CD4-positive, alpha-beta memory T cell (primary cell): ENCODE data around the gene SLC25A45. TPM values are rescaled to one million over a fixed set of nuclear protein-coding genes. Genes with fewer than 3 reads are reported as not detected.
A peak's percentile ranks its signal among the peaks of the same experiment; 100 is the strongest.

ENCODE experiments used
- CTCF ChIA-PET: fragments of 350-600 bp; sonication (Branson Sonifier 250); formaldehyde crosslinking; loops from one replicate; lab custom pipeline; 2021; ENCODE audit warnings: inconsistent platforms; ENCODE audit not compliant: partially characterized antibody; lab: Charles Lee
- POLR2A ChIA-PET: fragments of 350-600 bp; sonication (Branson Sonifier 250); formaldehyde crosslinking; loops from one replicate; lab custom pipeline; 2021; ENCODE audit not compliant: partially characterized antibody; lab: Charles Lee
- DNase-seq, 5 donors: peaks; one replicate each; pipeline versions ENCODE4 v3.0.0 to v3.0.0-alpha.2; 2020 to 2022; ENCODE audit warnings: mixed read lengths in 1 of 5
- H3K27ac ChIP-seq: one replicate; pipeline ENCODE4 v1.7.0; 2013; ENCODE audit warnings: low read depth, low read length
- H3K27me3 ChIP-seq: 2 replicates; pipeline ENCODE4 v1.7.0; 2013; ENCODE audit warnings: mild to moderate bottlenecking, low read length, moderate library complexity; ENCODE audit not compliant: insufficient read depth
- H3K36me3 ChIP-seq: 2 replicates; pipeline ENCODE4 v1.7.0; 2013; ENCODE audit warnings: mild to moderate bottlenecking, low read length, moderate library complexity; ENCODE audit not compliant: insufficient read depth
- H3K4me1 ChIP-seq: 2 replicates; pipeline ENCODE4 v1.7.0; 2013; ENCODE audit warnings: mild to moderate bottlenecking, low read length, moderate library complexity; ENCODE audit not compliant: insufficient read depth
- H3K4me3 ChIP-seq, 2 donors: one replicate each; pipeline ENCODE4 v1.7.0; 2013; ENCODE audit warnings: low read length in 2 of 2, mild to moderate bottlenecking in 1 of 2
- H3K9me3 ChIP-seq, 2 donors: one replicate each; pipeline ENCODE4 v1.7.0; 2013; ENCODE audit warnings: low read length in 2 of 2, control low read depth in 1 of 2; ENCODE audit not compliant: control insufficient read depth in 1 of 2
- H3K27ac Mint-ChIP-seq, 7 donors: one replicate each; pipeline ENCODE4 v1.8.0; 2020 to 2021; ENCODE audit warnings: mixed read lengths in 7 of 7, mild to moderate bottlenecking in 6 of 7, inconsistent platforms in 3 of 7, moderate library complexity in 3 of 7
- H3K27me3 Mint-ChIP-seq, 2 donors: one replicate each; pipeline ENCODE4 v1.8.0; 2020 to 2021; ENCODE audit warnings: mixed read lengths in 2 of 2
- H3K36me3 Mint-ChIP-seq, 2 donors: one replicate each; pipeline ENCODE4 v1.8.0; 2020 to 2021; ENCODE audit warnings: mixed read lengths in 2 of 2, inconsistent platforms in 1 of 2, mild to moderate bottlenecking in 1 of 2
- H3K4me1 Mint-ChIP-seq, 4 donors: one replicate each; pipeline ENCODE4 v1.8.0; 2020 to 2021; ENCODE audit warnings: mixed read lengths in 4 of 4, mild to moderate bottlenecking in 1 of 4
- H3K4me3 Mint-ChIP-seq, 8 donors: one replicate each; pipeline ENCODE4 v1.8.0; 2020 to 2021; ENCODE audit warnings: mixed read lengths in 8 of 8, mild to moderate bottlenecking in 7 of 8, moderate library complexity in 6 of 8, inconsistent platforms in 3 of 8
- H3K9me3 Mint-ChIP-seq, 8 donors: one replicate each; pipeline ENCODE4 v1.8.0; 2020 to 2021; ENCODE audit warnings: mixed read lengths in 8 of 8, mild to moderate bottlenecking in 5 of 8, inconsistent platforms in 3 of 8, moderate library complexity in 1 of 8
- intact Hi-C: fragments of 100-400 bp; cut with micrococcal nuclease; formaldehyde crosslinking; loops from one replicate; pipeline ENCODE4 v1.15.1; 2023
- polyA plus RNA-seq, 2 donors: library from polyadenylated mRNA; unstranded; fragments of 300-500 nt; fragmentation: Illumina TruSeq; gene quantifications; one replicate each; pipeline ENCODE4 v1.2.3, GENCODE V29; 2021
- total RNA-seq, 2 experiments: library from RNA; stranded (reverse); gene quantifications; one replicate each; pipeline ENCODE4 v1.2.3, GENCODE V29; 2021

The SLC25A45 gene
- total and polyA plus RNA-seq, 4 experiments from 2014 or later: 7.2 to 24.2 (median 16.0) TPM

GRCh38 chr11:65386307-65387140, 4.1 kb upstream of the SLC25A45 start, which contains the start of gene FRMD8:
TSS of gene FRMD8 (plus strand) at chr11:65386637. CDS start at chr11:65387037, 400 bp downstream.
- intact Hi-C loops: no loop called here

GRCh38 chr11:65384301-65384889, 1.9 kb upstream of the SLC25A45 start:
- H3K27me3 ChIP-seq: no peaks in the 10 kb centered on the region
- CTCF ChIA-PET: interaction anchor here (1.4 to 6.3 kb wide), 2 partner anchors 31 to 124 kb away, joined by 3 to 75 read pairs; no protein-coding TSS in a partner anchor
- intact Hi-C loops: no loop called here
- POLR2A ChIA-PET: interaction anchor here (0.6 to 25.9 kb wide), 5 partner anchors 9 to 120 kb away, joined by 3 to 654 read pairs (median 4); partner anchors contain the start of genes MALAT1 and NEAT1
- H3K9me3 Mint-ChIP-seq: peaks cover 0 to 1% (median 0%) of the 10 kb centered on the region in 8 donors
- H3K27me3 Mint-ChIP-seq: no peaks in the 10 kb centered on the region
- H3K9me3 ChIP-seq: no peaks in the 10 kb centered on the region
- H3K4me3 ChIP-seq: no peak overlapping the region
- H3K36me3 Mint-ChIP-seq: peaks cover 5 to 18% of the 10 kb centered on the region in 2 donors
- peaks cover 31 to 85% (median 59%) of the 10 kb centered on the region in 4 donors for H3K4me1 Mint-ChIP-seq
- H3K4me1 ChIP-seq: peaks cover 80% of the 10 kb centered on the region
- peak overlapping the region; percentile 94 to 99 (median 98) for H3K27ac Mint-ChIP-seq
- peak overlapping the region in 7 of 8 donors; percentile 61 to 90 (median 73) for H3K4me3 Mint-ChIP-seq
- H3K36me3 ChIP-seq: peaks cover 12% of the 10 kb centered on the region
- DNase-seq: peak in 3 of 5 donors; percentile 22 to 66 (median 32)
- H3K27ac ChIP-seq: peak overlapping the region; percentile 94

More at GRCh38 chr11:65386307-65387140, 4.1 kb upstream of the SLC25A45 start, which contains the start of gene FRMD8:
- peak within 1 kb of the TSS; percentile 94 to 99 (median 98) for H3K27ac Mint-ChIP-seq
- peak within 1 kb of the TSS; percentile 77 to 94 (median 90) for H3K4me3 Mint-ChIP-seq
- CTCF ChIA-PET: interaction anchor here (0.6 to 4.1 kb wide), 10 partner anchors 30 to 124 kb away, joined by 3 to 29 read pairs (median 4); no protein-coding TSS in a partner anchor
- H3K36me3 Mint-ChIP-seq: peaks cover 5 to 31% of the 10 kb centered on the region in 2 donors
- POLR2A ChIA-PET: interaction anchor here (0.6 to 25.9 kb wide), 18 partner anchors 7 to 206 kb away, joined by 3 to 654 read pairs (median 4); partner anchors contain the start of genes DPF2, MALAT1, NEAT1 and TIGD3
- H3K36me3 ChIP-seq: peaks cover 6% of the 10 kb centered on the region
- no peaks in the 10 kb centered on the region for H3K27me3 ChIP-seq
- H3K4me1 ChIP-seq: peaks cover 88% of the 10 kb centered on the region
- peak within 1 kb of the TSS; percentile 98 for H3K27ac ChIP-seq
- peaks cover 37 to 88% (median 65%) of the 10 kb centered on the region in 4 donors for H3K4me1 Mint-ChIP-seq
- DNase-seq: peak; percentile 89 to 90 (median 89)
- H3K9me3 Mint-ChIP-seq: peaks cover 0 to 1% (median 0%) of the 10 kb centered on the region in 8 donors
- H3K27me3 Mint-ChIP-seq: no peaks in the 10 kb centered on the region
- peak within 1 kb of the TSS; percentile 76 to 78 for H3K4me3 ChIP-seq
- no peaks in the 10 kb centered on the region for H3K9me3 ChIP-seq

GRCh38 chr11:65383778-65384177, 1.3 kb upstream of the SLC25A45 start:
- Histone ChIP-seq H3K9me3 (no peaks in the 10 kb centered on the region), H3K27ac (peak overlapping the region; percentile 94), H3K36me3 (peaks cover 12% of the 10 kb centered on the region), H3K27me3 (no peaks in the 10 kb centered on the region), H3K4me3 (no peak overlapping the region), H3K4me1 (peaks cover 74% of the 10 kb centered on the region)
- Mint-ChIP-seq H3K36me3 (peaks cover 2 to 14% of the 10 kb centered on the region in 2 donors), H3K27ac (peak overlapping the region; percentile 94 to 99 (median 98)), H3K9me3 (peaks cover 0 to 1% (median 0%) of the 10 kb centered on the region in 8 donors), H3K4me3 (peak overlapping the region in 7 of 8 donors; percentile 61 to 90 (median 77)), H3K27me3 (no peaks in the 10 kb centered on the region), H3K4me1 (peaks cover 29 to 79% (median 54%) of the 10 kb centered on the region in 4 donors)
- intact Hi-C loops: loop anchor here (2.0 kb wide), 1 partner anchor 17 kb away; no protein-coding TSS in a partner anchor
- POLR2A ChIA-PET: interaction anchor here (0.6 to 25.9 kb wide), 7 partner anchors 28 to 141 kb away, joined by 3 to 654 read pairs (median 10); partner anchors contain the start of genes MALAT1, NEAT1 and SCYL1
- no peak for DNase-seq
- CTCF ChIA-PET: interaction anchor here (1.5 to 6.3 kb wide), 2 partner anchors 33 to 125 kb away, joined by 9 to 75 read pairs; no protein-coding TSS in a partner anchor

- Mint-ChIP-seq H3K9me3 (peaks cover 0 to 1% (median 0%) of the 10 kb centered on the region in 8 donors), H3K27me3 (no peaks in the 10 kb centered on the region), H3K36me3 (peaks cover 0 to 11% of the 10 kb centered on the region in 2 donors), H3K4me1 (peaks cover 22 to 70% (median 47%) of the 10 kb centered on the region in 4 donors), H3K27ac (peak overlapping the region; percentile 96 to 100 (median 99)), H3K4me3 (peak overlapping the region; percentile 85 to 95 (median 91))
- DNase-seq: no peak
- H3K9me3 ChIP-seq: no peaks in the 10 kb centered on the region
- intact Hi-C loops: loop anchor here (1.0 to 2.0 kb wide), 6 partner anchors 16 to 232 kb away; partner anchors contain the start of gene PCNX3
- no peaks in the 10 kb centered on the region for H3K27me3 ChIP-seq
- peaks cover 65% of the 10 kb centered on the region for H3K4me1 ChIP-seq
- H3K27ac ChIP-seq: peak overlapping the region; percentile 94
- H3K4me3 ChIP-seq: peak overlapping the region; percentile 67 to 76
- ChIA-PET CTCF (interaction anchor here (1.0 to 6.3 kb wide), 4 partner anchors 34 to 126 kb away, joined by 3 to 75 read pairs (median 8); no protein-coding TSS in a partner anchor), POLR2A (interaction anchor here (0.6 to 25.9 kb wide), 14 partner anchors 8 to 194 kb away, joined by 3 to 654 read pairs (median 4); partner anchors contain the start of genes FAM89B, MALAT1, NEAT1 and SCYL1)
- peaks cover 6% of the 10 kb centered on the region for H3K36me3 ChIP-seq
These were observed 440 bp upstream of the SLC25A45 start for GRCh38 chr11:65382804-65383368.

GRCh38 chr11:65381716-65382032, 772 bp downstream of the SLC25A45 start:
- H3K4me3 Mint-ChIP-seq: peak overlapping the region; percentile 85 to 95 (median 91)
- ChIA-PET POLR2A (interaction anchor here (0.7 to 25.9 kb wide), 15 partner anchors 9 to 478 kb away, joined by 3 to 654 read pairs (median 4); partner anchors contain the start of genes FAM89B, MALAT1, NEAT1 and SCYL1), CTCF (interaction anchor here (0.6 to 6.3 kb wide), 16 partner anchors 11 to 271 kb away, joined by 3 to 75 read pairs (median 4); no protein-coding TSS in a partner anchor)
- intact Hi-C loops: loop anchor here (1.0 to 2.0 kb wide), 6 partner anchors 15 to 234 kb away; partner anchors contain the start of gene PCNX3
- H3K27me3 Mint-ChIP-seq: no peaks in the 10 kb centered on the region
- peaks cover 6% of the 10 kb centered on the region for H3K36me3 ChIP-seq
- H3K27ac Mint-ChIP-seq: peak overlapping the region; percentile 96 to 100 (median 99)
- no peak for DNase-seq
- H3K36me3 Mint-ChIP-seq: peaks cover 0 to 12% of the 10 kb centered on the region in 2 donors
- peak overlapping the region; percentile 67 to 76 for H3K4me3 ChIP-seq
- peaks cover 22 to 60% (median 42%) of the 10 kb centered on the region in 4 donors for H3K4me1 Mint-ChIP-seq
- no peaks in the 10 kb centered on the region for H3K27me3 ChIP-seq
- no peaks in the 10 kb centered on the region for H3K9me3 ChIP-seq
- H3K27ac ChIP-seq: peak overlapping the region; percentile 94
- H3K4me1 ChIP-seq: peaks cover 54% of the 10 kb centered on the region
- peaks cover 0 to 1% (median 0%) of the 10 kb centered on the region in 8 donors for H3K9me3 Mint-ChIP-seq
